Esophagus muscularis mucosa (tissue), 3 donors: ENCODE results near the gene TNFSF4.
"Not testable (repeated sequence)": the region's sequence is repeated elsewhere in the genome, so short reads cannot be mapped to it uniquely, and the experiment has no call there.

Experiments used
- POLR2A ChIP-seq: fragments of 450-650 bp; IDR thresholded peaks from one replicate; pipeline ENCODE4 v1.6.1; 2017; ENCODE audit warnings: antibody characterized with exemption, moderate library complexity, mild to moderate bottlenecking, low read depth
- TF ChIP-seq, protein P1 (sequence below), 3 experiments: fragments of 200-600 bp in 2 of 3; fragments of 450-650 bp in 1 of 3; sonication (generic) in 2 of 3; IDR thresholded peaks; one replicate each; pipeline ENCODE4 v1.5.1; 2017 to 2019; ENCODE audit warnings: antibody characterized with exemption in 3 of 3, mild to moderate bottlenecking in 2 of 3, moderate library complexity in 1 of 3

DNA sequence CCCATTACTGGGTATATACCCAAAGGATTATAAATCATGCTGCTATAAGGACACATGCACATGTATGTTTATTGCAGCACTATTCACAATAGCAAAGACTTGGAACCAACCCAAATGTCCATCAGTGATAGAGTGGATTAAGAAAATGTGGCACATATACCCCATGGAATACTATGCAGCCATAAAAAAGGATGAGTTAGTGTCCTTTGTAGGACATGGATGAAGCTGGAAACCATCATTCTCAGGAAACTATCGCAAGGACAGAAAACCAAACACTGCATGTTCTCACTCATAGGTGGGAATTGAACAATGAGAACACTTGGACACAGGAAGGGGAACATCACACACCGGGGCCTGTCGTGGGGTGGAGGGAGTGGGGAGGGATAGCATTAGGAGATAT lies 27.3 kb upstream of the TNFSF4 start:
- TF ChIP-seq, protein P1, sequence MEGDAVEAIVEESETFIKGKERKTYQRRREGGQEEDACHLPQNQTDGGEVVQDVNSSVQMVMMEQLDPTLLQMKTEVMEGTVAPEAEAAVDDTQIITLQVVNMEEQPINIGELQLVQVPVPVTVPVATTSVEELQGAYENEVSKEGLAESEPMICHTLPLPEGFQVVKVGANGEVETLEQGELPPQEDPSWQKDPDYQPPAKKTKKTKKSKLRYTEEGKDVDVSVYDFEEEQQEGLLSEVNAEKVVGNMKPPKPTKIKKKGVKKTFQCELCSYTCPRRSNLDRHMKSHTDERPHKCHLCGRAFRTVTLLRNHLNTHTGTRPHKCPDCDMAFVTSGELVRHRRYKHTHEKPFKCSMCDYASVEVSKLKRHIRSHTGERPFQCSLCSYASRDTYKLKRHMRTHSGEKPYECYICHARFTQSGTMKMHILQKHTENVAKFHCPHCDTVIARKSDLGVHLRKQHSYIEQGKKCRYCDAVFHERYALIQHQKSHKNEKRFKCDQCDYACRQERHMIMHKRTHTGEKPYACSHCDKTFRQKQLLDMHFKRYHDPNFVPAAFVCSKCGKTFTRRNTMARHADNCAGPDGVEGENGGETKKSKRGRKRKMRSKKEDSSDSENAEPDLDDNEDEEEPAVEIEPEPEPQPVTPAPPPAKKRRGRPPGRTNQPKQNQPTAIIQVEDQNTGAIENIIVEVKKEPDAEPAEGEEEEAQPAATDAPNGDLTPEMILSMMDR (IDR thresholded peaks at IDR 0.05): not testable (repeated sequence)
- not testable (repeated sequence) for TF ChIP-seq POLR2A
